Measurements from ENCODE around the gene MORF4L1.
A peak's percentile ranks its signal among the peaks of the same experiment; 100 is the strongest.

Gene MORF4L1

DNA sequence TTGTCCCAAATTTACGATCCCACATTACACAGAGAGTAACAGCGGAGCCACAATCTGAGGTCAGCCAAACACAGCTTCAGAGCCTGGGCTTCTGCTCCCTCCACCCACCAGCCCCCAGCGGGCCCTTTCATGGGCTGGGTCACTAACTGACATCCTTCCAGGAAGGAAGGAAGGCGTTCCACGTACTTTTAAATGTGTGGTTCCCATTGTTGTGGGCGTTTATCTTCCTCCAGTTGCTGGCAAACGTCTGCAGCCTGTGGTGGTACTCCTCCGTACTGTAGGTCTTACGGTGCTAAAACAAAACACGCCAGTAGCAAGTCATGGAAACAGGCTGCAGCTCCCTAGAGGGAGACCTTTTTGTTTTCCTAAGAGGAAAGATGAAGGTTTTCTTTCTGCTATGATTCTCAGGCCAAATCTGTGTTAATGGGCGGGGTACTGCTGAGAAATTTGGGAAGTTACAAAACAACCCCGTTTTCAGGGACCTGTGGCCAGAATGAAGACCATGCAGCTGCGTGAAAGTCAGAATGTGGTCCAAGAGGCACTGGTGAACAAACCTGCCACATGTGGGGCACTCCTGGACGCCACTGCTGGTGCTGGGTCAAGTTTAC, 64.5 kb downstream of the MORF4L1 start:
- Histone ChIP-seq H4K20me1 (ENCODE audit: control insufficient read depth, insufficient read depth, low read depth, low read length) (peaks cover 6% of the 10 kb centered on the region; the same call in 1 of the 2 replicates), H3F3A (ENCODE audit: control insufficient read depth, insufficient read depth) (peaks cover 30% of the 10 kb centered on the region), H3K4me1 (ENCODE audit: control insufficient read depth, low read length) (peaks cover 39% of the 10 kb centered on the region), H3K4me2 (ENCODE audit: low read length) (no peak overlapping the region), H3K79me2 (ENCODE audit: control insufficient read depth, low read length) (peaks cover 46% of the 10 kb centered on the region), H3K9me2 (replicated peaks; ENCODE audit: control insufficient read depth, low read length) (no peaks in the 10 kb centered on the region), H3K36me3 (ENCODE audit: control insufficient read depth, low read length) (peaks cover 86% of the 10 kb centered on the region), H3K4me3 (ENCODE audit: low read length) (no peak overlapping the region), H3K9me3 (ENCODE audit: control insufficient read depth, insufficient read depth, low read length) (no peaks in the 10 kb centered on the region), H3K27me3 (ENCODE audit: control insufficient read depth, low read length) (no peaks in the 10 kb centered on the region), H3K27ac (ENCODE audit: low read depth, low read length) (peak overlapping the region; percentile 97)
- TF ChIP-seq EZH2phosphoT487 (IDR thresholded peaks at IDR 0.05; ENCODE audit: borderline replicate concordance, low read length) (no peak), CTCF (IDR thresholded peaks at IDR 0.05; ENCODE audit: low read depth, low read length, poor library complexity, severe bottlenecking) (no peak)

- H3K9me3 ChIP-seq (ENCODE audit: control insufficient read depth, insufficient read depth, low read length): no peaks in the 10 kb centered on the region
- H3F3A ChIP-seq (ENCODE audit: control insufficient read depth, insufficient read depth): peaks cover 39% of the 10 kb centered on the region
- H4K20me1 ChIP-seq (ENCODE audit: control insufficient read depth, insufficient read depth, low read depth, low read length): peaks cover 6% of the 10 kb centered on the region; the same call in 1 of the 2 replicates
- H3K27ac ChIP-seq (ENCODE audit: low read depth, low read length): peak overlapping the region; percentile 97
- H3K27me3 ChIP-seq (ENCODE audit: control insufficient read depth, low read length): no peaks in the 10 kb centered on the region
- TF ChIP-seq EZH2phosphoT487 (IDR thresholded peaks at IDR 0.05; ENCODE audit: borderline replicate concordance, low read length) (no peak), CTCF (IDR thresholded peaks at IDR 0.05; ENCODE audit: low read depth, low read length, poor library complexity, severe bottlenecking) (no peak)
- H3K4me3 ChIP-seq (ENCODE audit: low read length): peak overlapping the region; percentile 72
- H3K79me2 ChIP-seq (ENCODE audit: control insufficient read depth, low read length): peaks cover 63% of the 10 kb centered on the region
- H3K4me1 ChIP-seq (ENCODE audit: control insufficient read depth, low read length): peaks cover 48% of the 10 kb centered on the region
- H3K9me2 ChIP-seq (replicated peaks; ENCODE audit: control insufficient read depth, low read length): no peaks in the 10 kb centered on the region
- H3K4me2 ChIP-seq (ENCODE audit: low read length): peak overlapping the region; percentile 86
- H3K36me3 ChIP-seq (ENCODE audit: control insufficient read depth, low read length): peaks cover 86% of the 10 kb centered on the region
These were observed 66.2 kb downstream of the MORF4L1 start for GRCh38 chr15:78938658-78939488.

DNA sequence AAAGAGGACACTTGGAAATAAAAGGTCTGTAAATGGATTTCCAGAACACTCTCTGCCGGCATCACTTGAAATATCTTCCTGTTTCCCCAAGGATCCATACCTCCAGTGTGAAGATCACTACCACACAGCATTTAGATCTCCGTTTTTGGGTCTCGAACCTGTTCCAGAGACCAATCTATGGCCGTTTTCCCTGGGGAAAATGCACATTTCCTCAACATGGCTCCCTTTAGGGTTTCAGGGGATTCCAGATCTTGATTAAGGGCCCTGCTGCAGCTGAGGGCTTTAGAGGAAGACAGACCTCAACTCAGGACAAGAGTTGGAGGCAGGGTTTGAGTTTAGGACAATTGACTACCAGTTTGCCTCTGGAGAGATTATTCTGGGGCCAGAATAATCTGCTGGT, 70.1 kb downstream of the MORF4L1 start:
- Histone ChIP-seq H3F3A (ENCODE audit: control insufficient read depth, insufficient read depth) (peaks cover 39% of the 10 kb centered on the region), H3K4me1 (ENCODE audit: control insufficient read depth, low read length) (peaks cover 57% of the 10 kb centered on the region), H3K27me3 (ENCODE audit: control insufficient read depth, low read length) (no peaks in the 10 kb centered on the region; the same call in 1 of the 2 replicates), H3K79me2 (ENCODE audit: control insufficient read depth, low read length) (peaks cover 60% of the 10 kb centered on the region), H3K9me2 (replicated peaks; ENCODE audit: control insufficient read depth, low read length) (no peaks in the 10 kb centered on the region), H3K4me3 (ENCODE audit: low read length) (peak overlapping the region; percentile 99), H3K4me2 (ENCODE audit: low read length) (peak overlapping the region; percentile 96), H3K9me3 (ENCODE audit: control insufficient read depth, insufficient read depth, low read length) (no peaks in the 10 kb centered on the region), H3K36me3 (ENCODE audit: control insufficient read depth, low read length) (peaks cover 56% of the 10 kb centered on the region), H3K27ac (ENCODE audit: low read depth, low read length) (peak overlapping the region; percentile 97), H4K20me1 (ENCODE audit: control insufficient read depth, insufficient read depth, low read depth, low read length) (no peaks in the 10 kb centered on the region; the same call in 1 of the 2 replicates)
- TF ChIP-seq EZH2phosphoT487 (IDR thresholded peaks at IDR 0.05; ENCODE audit: borderline replicate concordance, low read length) (no peak), CTCF (IDR thresholded peaks at IDR 0.05; ENCODE audit: low read depth, low read length, poor library complexity, severe bottlenecking) (no peak)
